ENCODE measurements around the gene NEDD9.

The NEDD9 gene

GRCh38 chr6:11232193-11232769, at the start of gene NEDD9:
NEDD9 (minus strand) TSS chr6:11232668; CDS start chr6:11232515, 153 bp downstream.
- peak; percentile 94 for DNase-seq

DNA sequence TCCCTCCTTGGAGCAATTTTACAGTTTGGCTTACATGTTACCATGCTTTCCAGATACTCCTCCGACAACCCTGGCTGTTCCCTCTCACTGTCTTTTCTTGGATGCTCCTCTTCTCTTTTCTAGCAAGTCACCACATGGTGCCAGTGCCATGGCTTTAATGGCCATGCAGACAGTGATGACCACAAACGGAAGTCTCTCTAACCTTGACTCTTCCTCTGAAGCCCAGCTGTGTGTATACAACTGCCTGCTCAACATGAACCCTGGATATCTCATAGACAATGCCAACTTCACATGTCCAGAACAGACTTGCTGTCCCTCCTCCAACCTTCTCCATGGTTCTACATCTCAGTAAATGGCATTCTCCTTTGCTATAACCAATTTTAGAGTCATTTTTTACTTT, 49.8 kb upstream of the NEDD9 start:
- DNase-seq: no peak

- DNase-seq: no peak
Measured at GRCh38 chr6:11280394-11280793, 47.9 kb upstream of the NEDD9 start.

DNA sequence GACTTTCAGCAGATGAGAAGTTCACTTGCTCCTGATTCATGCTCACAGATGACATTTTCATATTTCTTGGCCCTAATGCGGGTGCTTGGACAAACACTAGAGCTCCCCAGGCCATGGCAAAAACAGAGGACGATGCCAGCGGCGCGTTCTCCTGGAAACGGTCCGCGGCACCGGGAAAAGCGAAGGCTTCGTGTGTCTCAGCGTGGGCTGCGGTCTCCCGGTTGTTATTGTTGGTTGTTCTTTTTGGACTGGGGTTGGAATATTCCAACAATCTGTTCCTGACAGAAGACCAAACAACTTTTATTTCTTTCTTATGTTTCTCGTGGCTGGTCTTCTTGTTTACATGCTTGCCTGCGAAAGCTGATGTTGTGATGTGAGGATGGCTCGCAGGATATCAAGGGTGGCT, 46.8 kb upstream of the NEDD9 start:
- DNase-seq: no peak

GRCh38 chr6:11278207-11278559, 45.7 kb upstream of the NEDD9 start:
- peak; percentile 48 for DNase-seq

- peak; percentile 36 for DNase-seq
Measured at GRCh38 chr6:11277275-11278206, 45.1 kb upstream of the NEDD9 start.

DNA sequence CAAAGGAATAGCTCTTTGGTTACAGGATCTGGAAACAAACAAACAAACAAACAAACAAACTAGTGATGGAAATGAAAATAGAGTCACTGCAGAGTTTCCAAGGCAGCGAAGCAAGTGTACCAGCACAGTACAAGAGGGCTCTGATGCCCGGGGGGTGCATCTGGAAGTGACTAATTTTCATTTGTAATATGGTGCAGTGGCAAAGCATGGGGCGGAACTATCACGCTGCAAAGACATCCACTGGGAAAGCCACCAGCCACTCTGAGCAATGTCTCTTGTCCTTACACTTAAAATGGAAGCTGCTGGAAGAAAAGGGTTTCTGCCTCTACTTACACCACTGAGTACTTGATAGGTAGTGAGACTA, 44.4 kb upstream of the NEDD9 start:
- no peak for DNase-seq

DNA sequence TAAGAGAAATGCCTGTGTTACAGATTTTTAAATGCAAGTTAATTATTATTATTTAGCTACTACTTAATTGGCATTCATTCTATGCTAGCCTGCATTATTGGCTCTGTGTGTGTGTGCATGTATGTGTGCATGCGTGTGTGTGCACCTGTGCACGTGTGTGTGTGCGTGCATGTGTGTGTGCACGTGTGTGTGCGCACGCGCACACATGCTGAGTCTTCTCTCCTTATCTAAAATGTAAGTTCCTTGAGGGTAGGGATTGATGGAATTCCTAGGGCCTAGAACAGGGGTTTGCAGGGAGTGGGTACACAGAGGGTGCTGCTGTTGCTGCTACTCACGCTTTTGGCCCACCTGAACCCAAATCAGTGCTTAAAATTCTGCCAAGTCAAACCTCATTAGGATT, 43.8 kb upstream of the NEDD9 start:
- no peak for DNase-seq

- no peak for DNase-seq
Measured at GRCh38 chr6:11275598-11275997, 43.1 kb upstream of the NEDD9 start.

- DNase-seq: no peak
Measured at GRCh38 chr6:11273406-11274065, 41.1 kb upstream of the NEDD9 start.

GRCh38 chr6:11272491-11273192, 40.2 kb upstream of the NEDD9 start:
- DNase-seq: no peak

GRCh38 chr6:11271228-11272020, 39.0 kb upstream of the NEDD9 start:
- DNase-seq: no peak

DNA sequence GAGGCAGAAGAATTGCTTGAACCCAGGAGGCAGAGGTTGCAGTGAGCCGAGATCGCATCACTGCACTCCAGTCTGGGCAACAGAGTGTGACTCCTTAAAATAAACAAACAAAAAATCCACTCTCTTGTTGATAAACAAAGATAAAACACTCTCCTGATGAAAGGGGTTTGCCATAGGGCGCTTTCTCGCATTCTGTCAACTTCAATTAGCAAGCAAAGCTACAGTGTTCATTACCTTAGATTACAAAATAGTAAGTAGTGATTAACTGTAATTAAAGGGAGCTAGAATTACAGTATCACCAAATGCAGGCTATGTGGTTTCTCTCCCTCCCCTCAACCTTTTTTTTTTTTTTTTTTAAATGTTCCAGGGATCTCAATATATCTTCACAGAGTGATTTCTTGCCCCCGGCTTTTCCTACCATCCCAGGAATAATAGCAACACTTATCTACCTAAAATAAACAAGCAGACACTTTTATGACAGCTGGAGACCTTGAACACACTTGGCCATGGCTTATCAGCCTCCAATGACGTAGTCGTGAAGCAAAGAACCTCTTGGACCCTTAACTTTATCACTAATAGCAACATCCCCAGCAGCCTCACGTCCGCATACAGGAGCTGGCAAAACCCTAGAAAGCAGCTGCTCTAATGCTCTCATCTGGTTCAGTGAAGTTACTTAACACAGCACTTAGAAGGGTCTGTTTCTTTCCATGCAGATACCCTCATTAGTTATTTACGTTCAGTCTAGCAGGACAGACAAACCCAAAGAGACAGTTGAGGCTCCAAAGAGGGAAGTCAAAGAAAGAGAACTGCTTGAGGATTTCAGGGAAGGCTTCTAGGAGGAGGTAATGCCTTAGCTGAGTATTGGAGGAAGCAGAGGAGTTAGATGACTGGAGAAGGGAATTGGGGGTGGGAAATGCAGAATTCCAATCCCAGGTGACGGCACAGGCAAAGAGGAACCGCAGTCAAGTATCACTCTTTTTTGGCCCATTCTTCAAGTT, 37.9 kb upstream of the NEDD9 start:
- no peak for DNase-seq

DNA sequence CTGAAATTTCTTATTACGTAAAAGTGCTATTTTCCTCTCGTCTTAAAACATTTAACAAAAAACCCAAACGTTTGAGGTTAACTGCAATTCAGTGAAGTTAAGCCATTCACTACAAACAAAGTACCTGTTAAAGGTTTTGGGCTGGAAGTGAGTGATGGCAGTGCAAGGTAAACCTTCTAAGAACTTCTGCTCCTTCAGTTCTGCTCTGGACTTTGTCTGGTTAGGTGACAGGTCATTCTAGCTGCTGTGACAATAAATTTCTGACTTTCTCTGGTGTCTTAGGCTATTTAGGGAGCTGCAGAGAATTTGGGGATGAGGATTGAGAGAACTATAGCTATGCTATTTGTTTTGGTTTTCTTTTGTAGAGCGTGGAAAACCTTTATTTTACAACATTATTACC, 36.5 kb upstream of the NEDD9 start:
- no peak for DNase-seq

DNA sequence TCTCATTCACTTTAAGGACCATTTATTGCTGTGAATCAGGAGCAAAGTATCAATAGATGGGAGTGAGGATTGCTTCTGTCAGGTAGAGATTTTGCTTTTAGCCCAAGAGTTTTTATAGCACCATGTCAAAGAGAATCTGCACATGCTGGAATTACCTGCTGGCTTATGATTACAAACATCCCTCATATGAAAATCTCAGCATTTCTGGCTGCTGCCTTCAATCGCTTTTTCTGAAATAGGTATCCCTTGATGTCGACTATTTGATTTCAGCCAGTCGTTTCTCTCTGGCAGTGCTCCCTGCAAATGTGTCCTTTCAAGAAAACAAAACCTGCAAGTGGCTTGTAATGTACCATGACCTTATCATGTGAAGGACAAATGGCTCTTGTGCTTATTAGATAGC, 34.5 kb upstream of the NEDD9 start:
- no peak for DNase-seq

DNA sequence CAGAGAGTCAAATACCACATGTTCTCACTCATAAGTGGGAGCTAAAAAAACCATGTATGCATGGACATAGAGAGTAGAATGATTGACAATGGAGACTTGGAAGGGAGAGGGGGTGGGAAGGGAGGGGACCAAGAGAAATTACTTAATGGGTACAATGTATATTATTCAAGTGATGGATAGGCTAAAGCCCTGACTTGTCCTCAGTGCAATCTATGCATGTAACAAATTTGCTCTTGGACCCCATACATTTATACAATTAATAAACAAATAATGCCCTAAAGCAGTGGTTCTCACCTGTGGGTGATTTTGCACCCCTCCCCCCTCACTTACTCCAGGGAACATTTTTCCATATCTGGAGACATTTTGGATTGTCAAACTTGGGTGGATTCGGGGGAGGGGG, 33.5 kb upstream of the NEDD9 start:
- no peak for DNase-seq

DNA sequence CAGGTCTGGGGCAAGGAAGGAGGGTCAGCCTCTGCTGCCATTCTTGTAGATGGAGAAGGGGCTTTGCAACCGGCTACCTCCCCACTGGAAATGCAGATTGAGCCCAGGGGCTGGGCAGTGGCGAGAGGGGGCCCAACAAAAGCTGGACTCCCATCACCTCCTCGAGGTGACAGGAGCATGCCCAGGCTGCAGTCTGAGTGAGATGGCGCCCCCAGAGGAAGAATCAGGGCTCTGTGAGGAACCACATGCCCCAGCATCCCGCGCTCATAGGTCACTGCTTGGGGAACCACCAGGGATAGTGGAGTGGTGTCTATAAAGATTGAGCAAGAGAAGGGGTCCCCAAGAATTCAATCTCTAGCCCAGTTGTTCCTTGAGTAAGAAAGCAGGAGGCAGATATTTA, 31.6 kb upstream of the NEDD9 start:
- no peak for DNase-seq

GRCh38 chr6:11263291-11263775, 30.9 kb upstream of the NEDD9 start:
- no peak for DNase-seq

DNA sequence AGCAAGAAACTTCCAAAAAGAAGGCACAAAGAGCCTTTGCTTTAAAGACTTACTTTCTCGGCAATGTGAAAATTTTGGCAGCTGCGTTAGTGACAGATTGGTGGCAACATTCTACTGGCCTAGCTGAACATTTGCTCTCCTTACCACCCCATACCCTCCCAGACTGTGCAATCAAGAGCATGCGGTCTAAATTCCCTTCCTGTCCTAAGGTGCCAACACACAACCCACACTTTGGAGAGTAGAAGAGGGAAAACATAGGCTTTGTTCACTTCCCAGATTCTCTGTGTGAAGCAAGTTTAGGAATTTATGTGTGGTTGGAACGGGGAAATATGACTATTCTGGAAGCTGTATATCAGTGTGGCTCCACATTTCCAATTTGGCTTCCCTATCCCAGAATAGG, 29.8 kb upstream of the NEDD9 start:
- DNase-seq: no peak

GRCh38 chr6:11260249-11261038, 28.0 kb upstream of the NEDD9 start:
- DNase-seq: no peak
